ENCODE results near the gene TMEM214. TPM values are rescaled to one million over a fixed set of nuclear protein-coding genes. Genes with fewer than 3 reads are reported as not detected.

TMEM214 gene
- total RNA-seq, 1 experiment from 2014 or later, result 77.8 TPM

GRCh38 chr2:27051902-27052645 is 19.3 kb downstream of the TMEM214 start:
- H3K36me3 ChIP-seq (ENCODE audit: control insufficient read depth, insufficient read depth, low read length), result peaks cover 9% of the 10 kb centered on the region
- in situ Hi-C loops (cut with HindIII; ENCODE audit: low pct_unique_long_range_greater_than_20kb, low sequenced_read_pairs) (no loop called here), intact Hi-C loops (cut with micrococcal nuclease; ENCODE audit: unreplicated experiment) (no loop called here)
- DNase-seq (ENCODE audit: low read depth, low spot score) (no peak), ATAC-seq (peak; percentile 6)
- no peaks in the 10 kb centered on the region for H3K9me3 ChIP-seq (ENCODE audit: control insufficient read depth, insufficient read depth, low read depth, low read length)
- POLR2A ChIA-PET, result interaction anchor here (0.6 to 0.9 kb wide), 2 partner anchors 12 to 14 kb away, joined by 3 to 4 read pairs; no protein-coding TSS in a partner anchor
- H3K27me3 ChIP-seq (ENCODE audit: control insufficient read depth, insufficient read depth, low read length), result no peaks in the 10 kb centered on the region
- no TSS peak for BruUV-seq (replicated peaks)
- CTCF ChIA-PET, result interaction anchor here (0.6 kb wide), 1 partner anchor 227 kb away, joined by 6 read pairs; no protein-coding TSS in a partner anchor
- peak overlapping the region; percentile 88 for H3K27ac ChIP-seq (ENCODE audit: low read length)
- H3K4me3 ChIP-seq (ENCODE audit: low read depth in 2 of 2, low read length in 2 of 2), result peak overlapping the region; percentile 80 to 95
- H3K4me1 ChIP-seq (ENCODE audit: control insufficient read depth, insufficient read depth, low read length), result peaks cover 6% of the 10 kb centered on the region
- TF ChIP-seq REST (IDR thresholded peaks at IDR 0.05; ENCODE audit: insufficient read depth in 1 of 2, low read depth in 2 of 2, low read length in 1 of 2) (no peak), SIN3A (IDR thresholded peaks at IDR 0.05; ENCODE audit: borderline replicate concordance, insufficient read depth, low read depth, low read length) (no peak), CTCF (IDR thresholded peaks at IDR 0.05) (no peak), TCF7L2 (IDR thresholded peaks at IDR 0.05; ENCODE audit: low read depth, low read length) (no peak), POLR2AphosphoS5 (IDR thresholded peaks at IDR 0.05; ENCODE audit: low read depth, low read length) (no peak)

- DNase-seq (ENCODE audit: low read depth, low spot score) (no peak), ATAC-seq (no peak)
- H3K36me3 ChIP-seq (ENCODE audit: control insufficient read depth, insufficient read depth, low read length), result peaks cover 9% of the 10 kb centered on the region
- in situ Hi-C loops (cut with HindIII; ENCODE audit: low pct_unique_long_range_greater_than_20kb, low sequenced_read_pairs), result no loop called here
- no peaks in the 10 kb centered on the region for H3K9me3 ChIP-seq (ENCODE audit: control insufficient read depth, insufficient read depth, low read depth, low read length)
- peaks cover 6% of the 10 kb centered on the region for H3K4me1 ChIP-seq (ENCODE audit: control insufficient read depth, insufficient read depth, low read length)
- intact Hi-C loops (cut with micrococcal nuclease; ENCODE audit: unreplicated experiment), result no loop called here
- no TSS peak for BruUV-seq (replicated peaks)
- no peak overlapping the region for H3K27ac ChIP-seq (ENCODE audit: low read length)
- POLR2A ChIA-PET, result no interaction called here
- H3K27me3 ChIP-seq (ENCODE audit: control insufficient read depth, insufficient read depth, low read length), result no peaks in the 10 kb centered on the region
- CTCF ChIA-PET, result no interaction called here
- TF ChIP-seq REST (IDR thresholded peaks at IDR 0.05; ENCODE audit: insufficient read depth in 1 of 2, low read depth in 2 of 2, low read length in 1 of 2), result no peak
- no peak for TF ChIP-seq SIN3A (IDR thresholded peaks at IDR 0.05; ENCODE audit: borderline replicate concordance, insufficient read depth, low read depth, low read length)
- TF ChIP-seq TCF7L2 (IDR thresholded peaks at IDR 0.05; ENCODE audit: low read depth, low read length), result no peak
- TF ChIP-seq POLR2AphosphoS5 (IDR thresholded peaks at IDR 0.05; ENCODE audit: low read depth, low read length), result no peak
- no peak overlapping the region for H3K4me3 ChIP-seq (ENCODE audit: low read depth in 2 of 2, low read length in 2 of 2)
Observed at GRCh38 chr2:27053321-27053720, 20.6 kb downstream of the TMEM214 start.
